DND-41 (cell line): ENCODE measurements around the gene KLKB1.

Source experiments
- ATAC-seq: fragments of 200-7000 bp; cut with Tn5 transposase; 3 replicates; pipeline ENCODE4 v1.9.1; 2021; ENCODE audit warnings: low read depth; ENCODE audit not compliant: insufficient read depth
- DNase-seq: peaks from one replicate; pipeline ENCODE4 v3.0.0-alpha.2; 2020
- H2AFZ ChIP-seq: 2 replicates; pipeline ENCODE4 v1.6.0; 2012; ENCODE audit warnings: low read depth, low read length
- H3K27ac ChIP-seq: 2 replicates; pipeline ENCODE4 v1.5.1; 2012; ENCODE audit warnings: low read length, inconsistent platforms
- H3K27me3 ChIP-seq: fragments of 200-600 bp; sonication (generic); 2 replicates; pipeline ENCODE4 v1.6.0; 2012; ENCODE audit warnings: low read length, mild to moderate bottlenecking, inconsistent platforms; ENCODE audit not compliant: insufficient read depth, poor library complexity
- H3K36me3 ChIP-seq: 2 replicates; pipeline ENCODE4 v1.5.1; 2012; ENCODE audit warnings: low read length, inconsistent platforms; ENCODE audit not compliant: insufficient read depth
- H3K4me1 ChIP-seq: 2 replicates; pipeline ENCODE4 v1.5.1; 2012; ENCODE audit warnings: mild to moderate bottlenecking, low read length; ENCODE audit not compliant: insufficient read depth
- H3K4me2 ChIP-seq: 2 replicates; pipeline ENCODE4 v1.6.0; 2012; ENCODE audit warnings: mild to moderate bottlenecking, moderate library complexity, low read length, inconsistent platforms; ENCODE audit not compliant: insufficient read depth
- H3K4me3 ChIP-seq, 2 experiments: fragments of 200-600 bp in 1 of 2; shearing (Covaris generic) in 1 of 2; 2 replicates each; pipeline ENCODE4 v1.5.1; 2012 to 2016; ENCODE audit warnings: inconsistent platforms in 2 of 2, low read length in 2 of 2, mild to moderate bottlenecking in 2 of 2, low read depth in 1 of 2, moderate library complexity in 1 of 2
- H3K79me2 ChIP-seq: 2 replicates; pipeline ENCODE4 v1.6.0; 2012; ENCODE audit warnings: low read length, inconsistent platforms; ENCODE audit not compliant: insufficient read depth
- H3K9ac ChIP-seq: 2 replicates; pipeline ENCODE4 v1.6.0; 2012; ENCODE audit warnings: low read depth, mild to moderate bottlenecking, inconsistent platforms, low read length, moderate library complexity
- H3K9me3 ChIP-seq: 2 replicates; pipeline ENCODE4 v1.5.1; 2012; ENCODE audit warnings: low read length, moderate library complexity, mild to moderate bottlenecking, inconsistent platforms; ENCODE audit not compliant: insufficient read depth, severe bottlenecking
- H4K20me1 ChIP-seq: 2 replicates; pipeline ENCODE4 v1.6.0; 2012; ENCODE audit warnings: low read length; ENCODE audit not compliant: insufficient read depth
- EZH2 ChIP-seq: IDR thresholded peaks from 3 replicates; pipeline ENCODE4 v1.6.1; 2012; ENCODE audit warnings: borderline replicate concordance, low read depth, mild to moderate bottlenecking, moderate library complexity, low read length, inconsistent platforms; ENCODE audit not compliant: severe bottlenecking
- TF ChIP-seq, protein P1 (sequence below): IDR thresholded peaks from 2 replicates; pipeline ENCODE4 v1.5.1; 2012; ENCODE audit warnings: borderline replicate concordance, low read length, moderate library complexity, mild to moderate bottlenecking; ENCODE audit not compliant: poor library complexity, severe bottlenecking; ENCODE audit errors: extremely low read depth

KLKB1 gene

GRCh38 chr4:186225848-186226247 is 1.5 kb upstream of the KLKB1 start:
- no peak overlapping the region for H2AFZ ChIP-seq
- no peak overlapping the region for H3K4me2 ChIP-seq
- no peak overlapping the region for H3K4me3 ChIP-seq
- DNase-seq (no peak), ATAC-seq (no peak)
- H3K36me3 ChIP-seq = no peaks in the 10 kb centered on the region
- no peak overlapping the region for H3K27ac ChIP-seq
- H3K9ac ChIP-seq = no peak overlapping the region
- H3K4me1 ChIP-seq = no peaks in the 10 kb centered on the region
- H3K9me3 ChIP-seq = no peaks in the 10 kb centered on the region
- H4K20me1 ChIP-seq = no peaks in the 10 kb centered on the region
- TF ChIP-seq EZH2 = no peak
- TF ChIP-seq, protein P1, sequence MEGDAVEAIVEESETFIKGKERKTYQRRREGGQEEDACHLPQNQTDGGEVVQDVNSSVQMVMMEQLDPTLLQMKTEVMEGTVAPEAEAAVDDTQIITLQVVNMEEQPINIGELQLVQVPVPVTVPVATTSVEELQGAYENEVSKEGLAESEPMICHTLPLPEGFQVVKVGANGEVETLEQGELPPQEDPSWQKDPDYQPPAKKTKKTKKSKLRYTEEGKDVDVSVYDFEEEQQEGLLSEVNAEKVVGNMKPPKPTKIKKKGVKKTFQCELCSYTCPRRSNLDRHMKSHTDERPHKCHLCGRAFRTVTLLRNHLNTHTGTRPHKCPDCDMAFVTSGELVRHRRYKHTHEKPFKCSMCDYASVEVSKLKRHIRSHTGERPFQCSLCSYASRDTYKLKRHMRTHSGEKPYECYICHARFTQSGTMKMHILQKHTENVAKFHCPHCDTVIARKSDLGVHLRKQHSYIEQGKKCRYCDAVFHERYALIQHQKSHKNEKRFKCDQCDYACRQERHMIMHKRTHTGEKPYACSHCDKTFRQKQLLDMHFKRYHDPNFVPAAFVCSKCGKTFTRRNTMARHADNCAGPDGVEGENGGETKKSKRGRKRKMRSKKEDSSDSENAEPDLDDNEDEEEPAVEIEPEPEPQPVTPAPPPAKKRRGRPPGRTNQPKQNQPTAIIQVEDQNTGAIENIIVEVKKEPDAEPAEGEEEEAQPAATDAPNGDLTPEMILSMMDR = no peak
- no peaks in the 10 kb centered on the region for H3K27me3 ChIP-seq
- no peaks in the 10 kb centered on the region for H3K79me2 ChIP-seq

DNA sequence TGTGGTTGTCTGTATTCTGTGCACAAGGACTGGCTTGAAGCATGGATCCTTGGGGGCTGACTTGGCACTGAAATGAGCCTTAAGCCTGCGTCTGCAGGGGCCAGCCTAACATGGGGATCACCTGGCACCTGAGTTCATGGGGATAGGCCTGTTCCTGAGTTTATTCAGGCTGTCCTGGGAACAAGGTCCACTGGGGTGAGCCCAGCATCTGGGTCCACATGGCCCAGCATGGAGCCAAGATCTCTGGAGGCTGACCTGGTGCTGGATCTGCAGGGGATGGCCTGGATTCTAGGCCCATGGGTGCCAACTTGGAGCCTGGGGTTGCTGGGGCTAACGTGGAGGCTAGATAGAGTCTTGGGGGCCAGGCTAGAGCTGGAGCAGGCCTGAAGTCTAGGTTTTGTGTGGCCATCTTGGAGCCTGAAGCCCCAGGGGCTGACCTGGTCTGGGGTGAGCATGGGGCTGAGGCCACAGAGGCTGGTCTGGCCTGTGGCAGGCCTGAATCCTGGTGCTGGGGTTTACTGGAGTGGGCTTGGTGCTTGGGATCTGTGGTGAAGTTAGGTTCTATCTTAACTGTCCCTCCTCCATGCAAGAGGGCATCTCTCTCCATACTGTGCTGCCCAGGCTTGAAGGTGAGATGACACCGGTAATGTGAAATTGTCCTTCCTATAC is 652 bp upstream of the KLKB1 start:
- Histone ChIP-seq H3K27ac (no peak overlapping the region), H3K4me1 (no peaks in the 10 kb centered on the region), H3K9me3 (no peaks in the 10 kb centered on the region), H4K20me1 (no peaks in the 10 kb centered on the region), H3K9ac (no peak overlapping the region), H3K27me3 (no peaks in the 10 kb centered on the region), H3K79me2 (no peaks in the 10 kb centered on the region), H3K4me3 (no peak overlapping the region), H3K4me2 (no peak overlapping the region), H3K36me3 (no peaks in the 10 kb centered on the region), H2AFZ (no peak overlapping the region)
- DNase-seq = no peak
- no peak for ATAC-seq
- TF ChIP-seq, protein P1 = no peak
- no peak for TF ChIP-seq EZH2

DNA sequence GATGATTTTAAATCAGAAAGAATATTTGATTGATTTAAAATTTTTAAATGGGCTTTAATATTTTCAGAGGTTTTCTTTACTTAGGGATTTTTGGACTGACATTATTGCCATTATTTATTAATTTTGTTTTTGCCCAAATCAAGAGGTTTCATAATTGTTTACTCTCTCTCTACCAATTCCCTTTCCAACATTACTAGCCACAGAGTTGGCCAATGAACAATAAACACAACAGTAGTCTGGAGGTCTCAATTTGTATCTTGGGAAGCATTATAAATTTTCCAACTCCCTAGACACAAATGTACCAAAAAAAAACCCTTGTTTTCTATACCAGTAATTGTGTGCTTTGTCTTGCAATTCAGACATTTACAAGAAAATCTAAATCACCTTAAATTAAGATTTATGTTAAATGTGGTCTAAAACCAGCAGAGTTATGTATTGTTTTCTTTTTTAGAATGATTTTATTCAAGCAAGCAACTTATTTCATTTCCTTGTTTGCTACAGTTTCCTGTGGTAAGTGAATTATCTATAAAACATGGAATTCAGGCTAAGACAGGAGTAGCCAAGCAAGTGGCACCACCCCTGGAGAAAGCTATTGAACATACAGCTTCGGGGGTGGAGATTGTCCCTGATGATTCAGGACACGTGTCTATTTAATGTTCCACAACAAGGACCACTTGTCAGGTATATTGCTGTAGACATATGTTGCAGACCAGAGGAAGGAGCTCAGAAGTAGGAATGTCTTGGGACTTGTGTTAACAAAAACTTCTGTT is 622 bp downstream of the KLKB1 start:
- H3K27ac ChIP-seq = no peak overlapping the region
- H3K4me1 ChIP-seq = no peaks in the 10 kb centered on the region
- no peak overlapping the region for H3K4me2 ChIP-seq
- ATAC-seq = no peak
- no peaks in the 10 kb centered on the region for H3K27me3 ChIP-seq
- no peaks in the 10 kb centered on the region for H3K79me2 ChIP-seq
- H3K9me3 ChIP-seq = no peaks in the 10 kb centered on the region
- no peak overlapping the region for H2AFZ ChIP-seq
- no peak overlapping the region for H3K9ac ChIP-seq
- no peaks in the 10 kb centered on the region for H4K20me1 ChIP-seq
- no peak overlapping the region for H3K4me3 ChIP-seq
- TF ChIP-seq, protein P1 = no peak
- no peak for TF ChIP-seq EZH2
- DNase-seq = no peak
- H3K36me3 ChIP-seq = no peaks in the 10 kb centered on the region
